Stimulated activated CD4-positive, alpha-beta T cell treated with anti-CD3 and anti-CD28 coated beads, Interleukin-4, amount 100 ng/mL, for 4 hours (primary cell): Measurements from ENCODE around the gene SPATA16.
"Not testable (repeated sequence)": the region's sequence is repeated elsewhere in the genome, so short reads cannot be mapped to it uniquely, and the experiment has no call there.

Experiments used
- DNase-seq, 2 experiments: peaks; one replicate each; pipeline ENCODE4 v3.0.0-alpha.2; 2020

Gene SPATA16

GRCh38 chr3:172938788-172939187, 202.2 kb downstream of the SPATA16 start:
- no peak for DNase-seq

DNA sequence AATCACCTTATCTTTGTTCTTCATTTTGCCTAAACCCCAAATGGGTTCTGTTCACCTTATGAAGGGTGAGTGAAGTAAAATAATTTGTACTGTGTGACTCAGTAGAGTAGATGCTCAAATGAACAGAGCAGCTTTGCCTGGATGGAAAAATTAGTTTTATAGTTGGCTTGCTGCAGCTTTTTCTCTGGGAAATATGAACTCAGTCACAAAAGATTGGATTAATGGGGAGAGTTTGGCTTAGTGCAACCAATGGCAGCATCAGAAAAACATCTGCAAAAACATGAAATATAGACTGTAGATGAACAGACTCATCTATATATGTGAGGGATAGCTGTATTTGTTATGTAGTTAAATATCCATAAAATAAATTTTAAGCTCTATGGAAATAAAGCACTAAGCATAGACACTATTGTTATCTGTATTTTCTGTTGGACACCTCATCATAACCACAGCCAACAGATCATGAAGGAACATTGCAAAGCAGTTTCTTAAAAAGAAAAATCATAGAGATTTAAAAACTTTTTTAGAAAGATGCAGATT, 209.2 kb downstream of the SPATA16 start:
- no peak for DNase-seq

DNA sequence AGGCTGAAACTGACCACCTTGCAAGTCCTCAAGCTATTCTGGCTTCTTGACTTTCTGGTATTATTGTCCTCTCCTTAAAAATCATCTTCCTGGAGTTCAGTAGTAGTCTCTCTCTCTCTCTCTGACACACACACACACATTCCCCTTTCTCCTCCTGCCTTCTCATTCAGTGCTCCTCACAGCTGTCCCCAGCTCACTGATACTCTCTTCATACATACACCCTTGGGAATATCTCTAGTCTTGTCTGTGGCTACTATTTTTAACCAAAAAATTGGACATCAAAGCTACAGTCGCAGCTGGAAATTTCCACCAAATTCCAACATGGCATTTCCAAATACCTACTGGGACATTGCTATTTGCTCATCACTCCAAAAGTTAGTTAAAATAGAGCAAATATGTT, 211.6 kb downstream of the SPATA16 start:
- DNase-seq: no peak

DNA sequence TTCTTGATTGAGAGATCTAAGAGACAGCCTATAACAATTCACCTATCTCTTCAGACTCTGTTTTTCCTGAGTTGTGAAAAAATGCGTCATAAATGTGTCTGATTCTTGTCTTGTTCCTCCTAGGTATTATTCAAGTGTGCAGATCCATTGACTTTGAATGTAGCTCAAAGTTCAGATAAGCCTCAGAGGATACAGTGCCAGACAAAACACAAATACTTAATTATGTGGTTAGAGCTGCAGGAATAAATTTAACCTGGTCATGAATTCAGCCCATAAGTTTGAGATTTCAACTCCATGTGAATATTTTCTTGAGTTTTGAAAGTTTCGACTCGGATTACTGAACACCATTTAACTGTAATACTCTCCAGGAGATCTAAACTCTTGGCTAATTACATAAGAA, 216.5 kb downstream of the SPATA16 start:
- DNase-seq: no peak

DNA sequence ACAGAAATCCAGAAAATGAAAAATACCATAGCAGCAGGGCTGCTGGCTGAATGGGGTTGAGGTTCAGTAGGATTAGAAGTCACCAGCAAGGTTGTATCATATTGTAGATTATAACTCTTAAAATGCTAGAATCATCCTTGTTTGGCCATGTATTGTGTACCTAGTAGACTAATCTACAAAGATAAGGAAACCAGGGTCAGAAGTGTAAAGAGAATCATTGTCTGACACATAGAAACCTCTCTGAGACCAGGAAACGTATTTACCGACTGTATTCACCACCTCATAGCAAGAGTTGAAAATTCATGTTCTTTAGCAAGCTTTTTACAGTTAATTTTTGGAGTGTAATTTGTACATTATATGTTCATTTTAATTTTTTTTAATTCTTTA, 221.7 kb downstream of the SPATA16 start:
- no peak for DNase-seq

DNA sequence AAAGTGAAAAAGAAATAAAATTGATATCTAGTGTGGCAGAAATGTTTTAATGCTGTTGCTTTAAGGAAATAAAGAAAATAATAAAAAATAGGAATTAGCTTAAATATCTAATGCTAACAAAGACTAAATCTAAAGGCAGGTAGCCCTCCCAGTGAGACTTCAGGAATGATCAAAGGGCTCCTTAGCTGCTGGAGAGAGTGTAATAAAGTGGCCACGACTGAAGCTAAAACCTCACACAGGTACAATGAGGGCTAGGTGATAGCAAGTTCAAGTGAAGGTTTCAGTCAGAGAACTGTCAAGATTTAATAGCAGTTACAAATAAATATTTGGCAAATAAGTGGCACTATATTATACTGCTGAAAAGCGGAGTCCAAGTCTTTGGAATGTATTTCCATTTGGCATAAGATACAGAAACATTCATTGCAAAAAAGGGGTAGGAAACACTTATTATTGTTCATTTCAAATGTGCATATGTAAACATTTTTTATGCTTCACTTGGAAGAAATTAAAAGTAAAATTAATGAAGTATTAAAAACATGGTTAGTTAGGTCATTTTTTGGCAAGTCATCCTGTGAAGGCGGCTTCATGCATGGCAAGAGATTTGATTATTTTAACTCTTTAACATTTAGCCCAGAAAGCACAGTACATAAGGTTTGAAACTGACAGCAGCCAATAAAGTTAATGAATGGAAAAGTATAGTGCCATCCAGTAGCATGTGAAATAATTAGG, 222.3 kb downstream of the SPATA16 start:
- no peak for DNase-seq

- DNase-seq: no peak
Measured at GRCh38 chr3:172918165-172918564, 222.9 kb downstream of the SPATA16 start.

- DNase-seq: no peak
Measured at GRCh38 chr3:172915911-172916514, 225.0 kb downstream of the SPATA16 start.

DNA sequence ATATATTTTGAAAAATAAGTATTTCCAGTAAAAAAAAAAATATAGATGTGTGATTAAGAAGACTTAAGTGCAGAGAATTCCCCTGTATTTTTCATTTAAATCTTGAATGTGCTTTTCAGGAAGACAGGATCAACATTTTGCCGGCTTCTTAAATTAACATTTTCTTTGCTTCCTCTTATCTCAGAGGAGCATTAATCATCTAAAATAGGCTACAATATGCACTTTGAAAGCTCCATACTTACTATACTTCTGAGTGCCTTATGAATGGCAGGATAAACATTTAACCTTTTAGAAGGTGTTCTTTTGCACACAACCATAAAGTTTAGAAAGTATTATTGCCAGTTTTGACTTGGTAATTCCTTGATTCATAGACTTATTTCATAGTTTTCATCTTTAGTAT, 226.2 kb downstream of the SPATA16 start:
- DNase-seq: no peak

GRCh38 chr3:172913911-172914655, 227.0 kb downstream of the SPATA16 start:
- DNase-seq: no peak

DNA sequence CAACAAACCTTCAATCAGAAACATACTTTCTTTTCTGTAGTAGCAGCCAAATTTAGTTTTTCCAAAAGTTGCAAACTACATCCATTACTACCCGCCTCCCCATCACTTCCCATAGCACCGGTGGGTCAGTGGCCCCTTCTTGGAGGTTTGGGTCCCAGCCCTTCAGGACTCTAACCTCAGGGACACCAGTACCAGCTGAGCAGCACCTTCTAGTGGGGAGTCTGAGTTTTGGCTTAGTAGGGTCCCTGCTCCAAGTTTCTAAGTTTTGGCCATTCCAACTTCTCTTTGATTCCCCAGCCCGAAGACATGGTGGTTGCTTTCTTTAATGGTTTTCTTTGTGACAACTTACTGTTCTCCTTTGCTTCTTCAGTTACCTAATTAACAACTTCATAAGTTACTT, 229.9 kb downstream of the SPATA16 start:
- DNase-seq: no peak

DNA sequence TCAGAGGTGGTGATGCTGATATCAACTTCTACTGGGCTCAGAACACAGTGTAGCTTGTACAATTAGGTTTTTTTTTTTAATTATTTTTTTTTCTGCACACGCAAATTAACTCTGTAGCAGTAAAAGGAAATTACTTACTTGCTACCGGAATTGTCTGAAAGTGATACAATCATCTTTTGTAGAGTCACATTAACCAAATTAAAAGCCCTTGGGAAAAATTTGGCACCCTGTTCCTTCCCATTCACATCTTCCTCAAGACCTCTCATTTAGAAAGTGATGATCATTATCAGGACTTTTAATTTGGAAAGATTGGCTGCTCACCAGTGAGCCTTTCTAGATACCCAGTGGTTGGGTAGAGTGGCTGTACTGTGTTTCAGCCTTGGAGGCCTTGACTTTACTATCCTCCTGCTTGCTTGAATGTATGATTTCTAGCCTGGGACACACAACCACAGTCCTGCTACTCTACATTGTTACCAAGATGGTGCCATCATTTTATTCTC, 232.2 kb downstream of the SPATA16 start:
- DNase-seq: no peak

GRCh38 chr3:172905451-172905850, 235.6 kb downstream of the SPATA16 start:
- no peak for DNase-seq

DNA sequence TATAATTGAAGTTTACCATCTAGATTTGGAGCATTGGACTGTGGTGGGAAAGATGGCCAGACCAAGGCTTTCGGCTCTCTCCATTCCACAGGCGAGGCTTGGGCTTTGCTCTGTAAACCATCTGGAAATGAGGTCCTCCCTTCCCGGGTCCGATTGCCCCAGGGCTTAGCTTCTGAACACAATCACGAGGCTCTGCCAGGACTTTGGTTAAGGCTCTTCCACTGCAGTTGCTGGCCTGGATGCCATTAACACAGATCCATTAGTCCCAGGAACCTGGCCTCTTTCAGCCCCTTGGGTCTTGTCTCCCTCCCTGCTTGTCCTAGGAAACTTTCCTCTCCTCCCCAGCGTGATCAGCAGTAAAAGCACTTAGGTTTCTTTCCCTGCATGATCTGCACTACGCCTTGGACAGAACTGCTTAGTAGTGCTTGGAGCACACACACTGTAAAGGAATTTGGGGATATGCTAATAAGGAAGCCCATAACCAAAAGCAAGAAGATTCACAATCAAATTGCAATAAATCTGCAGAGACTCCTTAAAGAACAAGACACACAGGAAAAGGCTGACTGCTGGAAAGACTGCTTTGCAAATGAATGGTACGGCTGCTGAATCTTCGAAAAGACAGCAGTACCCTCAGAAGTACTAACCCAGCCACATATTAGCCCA, 236.2 kb downstream of the SPATA16 start:
- DNase-seq: no peak

DNA sequence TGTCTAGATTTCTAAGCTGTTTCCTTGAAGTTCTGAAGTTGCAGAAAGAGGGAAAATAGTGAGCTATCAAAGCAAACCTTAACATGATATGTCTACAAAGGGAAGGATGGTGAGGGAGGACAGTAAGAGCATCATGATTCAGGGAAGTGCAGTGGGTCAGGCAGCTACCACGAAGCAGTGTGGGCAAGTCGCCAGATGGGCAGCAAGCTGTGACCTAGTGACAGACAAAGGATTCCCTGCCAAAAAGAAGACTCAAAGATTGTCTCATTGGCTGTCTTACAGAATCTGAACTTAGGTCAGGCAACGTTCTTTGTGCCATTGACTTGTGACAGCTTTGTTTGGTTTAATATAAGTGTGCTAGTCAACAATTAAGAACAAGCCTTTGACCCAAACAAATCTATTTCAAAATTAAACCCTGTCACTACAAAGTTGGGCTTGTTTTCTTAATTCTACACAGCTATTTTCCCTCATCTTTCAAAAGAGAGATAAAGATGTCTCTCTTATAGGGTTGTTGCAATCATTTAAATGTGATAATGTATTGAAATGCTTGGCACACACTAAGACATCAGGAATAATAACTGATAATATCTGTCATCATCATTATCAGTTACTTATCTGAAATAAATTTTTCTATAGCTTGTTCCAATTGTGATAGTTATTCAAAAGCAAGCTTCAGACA, 237.3 kb downstream of the SPATA16 start:
- no peak for DNase-seq

- DNase-seq: no peak
Measured at GRCh38 chr3:172892158-172892557, 248.9 kb downstream of the SPATA16 start.

- no peak for DNase-seq
Measured at GRCh38 chr3:172885704-172886103, 255.3 kb downstream of the SPATA16 start.

- no peak for DNase-seq
Measured at GRCh38 chr3:172882563-172882962, 258.5 kb downstream of the SPATA16 start.

GRCh38 chr3:172879381-172879780, 261.7 kb downstream of the SPATA16 start:
- DNase-seq: not testable (repeated sequence)

GRCh38 chr3:172877011-172877410, 264.0 kb downstream of the SPATA16 start:
- no peak for DNase-seq

DNA sequence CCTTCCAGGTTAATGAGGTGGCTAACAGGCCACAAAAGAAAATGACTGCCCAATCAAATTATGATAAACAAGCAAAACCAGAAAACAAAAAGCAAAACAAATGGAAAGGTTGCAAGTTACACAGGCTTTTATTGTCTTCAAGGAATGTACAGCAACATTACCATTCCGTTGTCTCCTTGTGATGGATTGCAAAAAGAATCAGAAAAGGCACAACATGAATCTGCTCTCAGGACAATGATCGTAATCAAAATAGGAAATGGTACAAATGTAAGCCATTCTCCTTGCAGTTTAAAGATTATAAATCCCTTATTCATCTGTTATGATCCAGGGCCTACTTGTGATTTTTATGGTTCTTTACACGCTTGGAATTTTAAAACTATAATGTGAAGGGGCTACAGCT, 264.7 kb downstream of the SPATA16 start:
- DNase-seq: no peak

DNA sequence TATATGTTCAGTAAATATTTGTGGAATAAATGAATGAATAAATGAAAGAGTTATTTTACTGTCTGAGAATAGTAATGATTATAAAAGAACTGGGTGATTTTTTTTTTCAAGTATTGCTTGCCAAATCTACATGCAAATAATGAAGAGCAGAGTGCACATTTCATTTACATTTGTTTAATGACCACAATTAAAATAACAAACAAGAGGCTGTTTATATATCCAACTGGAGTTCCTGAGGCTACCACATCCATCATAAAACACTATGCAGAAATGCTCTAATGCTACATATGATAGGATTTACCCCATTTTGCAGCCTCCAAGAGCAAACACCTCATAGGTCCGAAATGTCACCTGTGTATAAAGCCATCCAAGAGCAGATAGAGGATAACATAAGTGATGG, 266.0 kb downstream of the SPATA16 start:
- DNase-seq: no peak
